HepG2 (cell line): ENCODE measurements around the gene UTP15. TPM values are rescaled to one million over a fixed set of nuclear protein-coding genes. Genes with fewer than 3 reads are reported as not detected.
A peak's percentile ranks its signal among the peaks of the same experiment; 100 is the strongest.

Experiments
- CEBPG ChIP-seq: IDR thresholded peaks from 2 replicates; pipeline ENCODE4 v1.6.1; 2016
- DPF2 ChIP-seq: sonication (generic); formaldehyde crosslinking; IDR thresholded peaks from 2 replicates; pipeline ENCODE4 v1.4.0; 2020; ENCODE audit warnings: mild to moderate bottlenecking, low read depth, missing genetic modification reagents, borderline replicate concordance
- GATAD1 ChIP-seq: IDR thresholded peaks from 2 replicates; pipeline ENCODE4 v1.6.1; 2016; ENCODE audit warnings: missing genetic modification reagents, missing compliant biosample characterization
- HNRNPH1 ChIP-seq: fragments of 200-400 bp; formaldehyde crosslinking; optimal IDR thresholded peaks from 2 replicates; pipeline ENCODE3; 2017; ENCODE audit warnings: mild to moderate bottlenecking, low read depth, low read length
- ISL2 ChIP-seq: sonication (generic); formaldehyde crosslinking; IDR thresholded peaks from 2 replicates; pipeline ENCODE4 v1.5.0; 2020; ENCODE audit warnings: missing genetic modification reagents
- KAT7 ChIP-seq: IDR thresholded peaks from 2 replicates; pipeline ENCODE4 v1.6.1; 2018; ENCODE audit warnings: borderline replicate concordance, missing compliant biosample characterization
- NAIF1 ChIP-seq: sonication (generic); formaldehyde crosslinking; IDR thresholded peaks from 2 replicates; pipeline ENCODE4 v1.5.0; 2020; ENCODE audit warnings: mild to moderate bottlenecking, missing genetic modification reagents, borderline replicate concordance
- SETDB1 ChIP-seq: sonication (generic); formaldehyde crosslinking; IDR thresholded peaks from 2 replicates; pipeline ENCODE4 v1.5.1; 2020; ENCODE audit warnings: missing genetic modification reagents, mild to moderate bottlenecking, borderline replicate concordance
- ZNF12 ChIP-seq: sonication (generic); formaldehyde crosslinking; IDR thresholded peaks from 2 replicates; pipeline ENCODE4 v1.5.0; 2020; ENCODE audit warnings: missing genetic modification reagents
- ZNF264 ChIP-seq: sonication (generic); formaldehyde crosslinking; IDR thresholded peaks from 2 replicates; pipeline ENCODE4 v1.4.0; 2020; ENCODE audit warnings: missing genetic modification reagents
- ZNF451 ChIP-seq: sonication (generic); formaldehyde crosslinking; IDR thresholded peaks from 2 replicates; pipeline ENCODE4 v1.5.0; 2020; ENCODE audit warnings: mild to moderate bottlenecking, missing genetic modification reagents
- ZNF678 ChIP-seq: sonication (generic); formaldehyde crosslinking; IDR thresholded peaks from 2 replicates; pipeline ENCODE4 v1.4.0; 2020; ENCODE audit warnings: mild to moderate bottlenecking, missing genetic modification reagents
- ZNF841 ChIP-seq: sonication (generic); formaldehyde crosslinking; IDR thresholded peaks from 2 replicates; pipeline ENCODE4 v1.8.1; 2023; ENCODE audit warnings: missing genetic modification reagents, borderline replicate concordance
- polyA plus RNA-seq, 8 experiments: library from polyadenylated mRNA; depleted of rRNA in 3 of 8; stranded (reverse) in 7 of 8; unstranded in 1 of 8; fragments of >200 nt; fragmentation: Illumina TruSeq in 4 of 8; extraction: Trizol in 4 of 8; gene quantifications; 2 replicates each; pipeline versions ENCODE4 v1.2.1 to v1.2.3, GENCODE V29; 2011 to 2016; ENCODE audit warnings: low read depth in 4 of 8, missing spikeins in 1 of 8, mixed read lengths in 1 of 8; ENCODE audit not compliant: insufficient read depth in 1 of 8
- total RNA-seq, 5 experiments: library from RNA; depleted of rRNA; stranded (reverse); fragments of >200 nt; fragmentation: Illumina TruSeq; extraction: Trizol; gene quantifications; 2 replicates each; pipeline ENCODE4 v1.2.3, GENCODE V29; 2016; ENCODE audit warnings: low read depth in 1 of 5
- TF ChIP-seq, protein P1 (sequence below): sonication (generic); formaldehyde crosslinking; IDR thresholded peaks from 2 replicates; pipeline ENCODE4 v1.9.0; 2022; ENCODE audit warnings: low read depth, missing genetic modification reagents
- TF ChIP-seq, protein P2 (sequence below): sonication (generic); formaldehyde crosslinking; IDR thresholded peaks from 2 replicates; pipeline ENCODE4 v1.5.0; 2020; ENCODE audit warnings: missing genetic modification reagents, mild to moderate bottlenecking, borderline replicate concordance
- TF ChIP-seq, protein P3 (sequence below): IDR thresholded peaks from 2 replicates; pipeline ENCODE4 v1.6.1; 2016
- TF ChIP-seq, protein P4 (sequence below): sonication (generic); formaldehyde crosslinking; IDR thresholded peaks from 2 replicates; pipeline ENCODE4 v1.4.0; 2020; ENCODE audit warnings: missing genetic modification reagents, borderline replicate concordance
- TF ChIP-seq, protein P5 (sequence below): sonication (generic); formaldehyde crosslinking; IDR thresholded peaks from 2 replicates; pipeline ENCODE4 v1.5.0; 2020; ENCODE audit warnings: mild to moderate bottlenecking, missing genetic modification reagents, moderate library complexity

Gene UTP15
- total and polyA plus RNA-seq, 2 of the 13 experiments (the other 11 are each of a cell fraction or from before 2014, with no cell fraction given): 7.3 to 35.8 TPM

DNA sequence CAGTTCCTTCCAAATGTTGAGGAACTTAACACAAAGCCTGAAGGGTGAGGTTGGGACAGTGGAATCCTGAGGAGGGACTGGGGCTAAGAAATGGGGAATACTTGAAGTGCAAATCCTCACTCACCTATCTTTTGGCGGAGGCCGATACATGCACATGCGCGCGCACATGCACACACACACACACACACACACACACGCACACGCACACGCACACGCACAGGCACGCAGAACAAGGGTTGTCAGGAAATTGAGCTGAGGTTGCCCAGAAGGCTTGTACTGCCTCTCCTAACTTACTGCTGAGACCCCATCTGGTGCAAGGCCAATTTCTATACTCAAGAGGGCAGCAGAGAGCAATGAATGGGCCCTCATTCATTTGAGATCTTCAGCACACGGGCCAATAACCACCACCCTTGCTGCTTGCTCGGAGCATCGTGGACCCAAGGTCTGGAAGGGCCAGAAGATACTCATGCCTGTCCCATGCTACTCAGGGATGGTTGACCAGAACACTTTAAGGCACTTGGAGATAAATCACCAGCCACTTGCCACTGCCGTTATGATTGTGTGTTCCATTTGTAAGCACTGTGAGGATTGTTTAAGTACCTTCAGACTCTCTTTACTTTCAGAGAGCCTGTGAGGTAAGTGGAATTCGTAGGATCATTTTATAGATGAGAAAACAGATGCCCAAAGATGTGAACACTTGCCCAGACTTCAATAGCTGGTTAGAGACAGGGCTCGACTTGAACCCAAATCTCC is 45.8 kb upstream of the UTP15 start (continued):
- TF ChIP-seq ZNF841 (no peak), ZNF678 (no peak), ZNF264 (no peak), HNRNPH1 (no peak), GATAD1 (CRISPR knock-in tag) (peak; percentile 10; the same call in 1 of the 2 replicates), SETDB1 (CRISPR knock-in tag) (no peak), ZNF12 (CRISPR knock-in tag) (no peak), ZNF451 (CRISPR knock-in tag) (no peak), KAT7 (CRISPR knock-in tag) (no peak), ISL2 (CRISPR knock-in tag) (no peak), NAIF1 (CRISPR knock-in tag) (no peak), CEBPG (CRISPR knock-in tag) (no peak), DPF2 (no peak)
- TF ChIP-seq, protein P1, sequence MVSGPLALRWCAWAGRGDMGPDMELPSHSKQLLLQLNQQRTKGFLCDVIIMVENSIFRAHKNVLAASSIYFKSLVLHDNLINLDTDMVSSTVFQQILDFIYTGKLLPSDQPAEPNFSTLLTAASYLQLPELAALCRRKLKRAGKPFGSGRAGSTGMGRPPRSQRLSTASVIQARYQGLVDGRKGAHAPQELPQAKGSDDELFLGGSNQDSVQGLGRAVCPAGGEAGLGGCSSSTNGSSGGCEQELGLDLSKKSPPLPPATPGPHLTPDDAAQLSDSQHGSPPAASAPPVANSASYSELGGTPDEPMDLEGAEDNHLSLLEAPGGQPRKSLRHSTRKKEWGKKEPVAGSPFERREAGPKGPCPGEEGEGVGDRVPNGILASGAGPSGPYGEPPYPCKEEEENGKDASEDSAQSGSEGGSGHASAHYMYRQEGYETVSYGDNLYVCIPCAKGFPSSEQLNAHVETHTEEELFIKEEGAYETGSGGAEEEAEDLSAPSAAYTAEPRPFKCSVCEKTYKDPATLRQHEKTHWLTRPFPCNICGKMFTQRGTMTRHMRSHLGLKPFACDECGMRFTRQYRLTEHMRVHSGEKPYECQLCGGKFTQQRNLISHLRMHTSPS: no peak
- TF ChIP-seq, protein P2, sequence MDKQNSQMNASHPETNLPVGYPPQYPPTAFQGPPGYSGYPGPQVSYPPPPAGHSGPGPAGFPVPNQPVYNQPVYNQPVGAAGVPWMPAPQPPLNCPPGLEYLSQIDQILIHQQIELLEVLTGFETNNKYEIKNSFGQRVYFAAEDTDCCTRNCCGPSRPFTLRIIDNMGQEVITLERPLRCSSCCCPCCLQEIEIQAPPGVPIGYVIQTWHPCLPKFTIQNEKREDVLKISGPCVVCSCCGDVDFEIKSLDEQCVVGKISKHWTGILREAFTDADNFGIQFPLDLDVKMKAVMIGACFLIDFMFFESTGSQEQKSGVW (CRISPR knock-in tag): no peak
- TF ChIP-seq, protein P3, sequence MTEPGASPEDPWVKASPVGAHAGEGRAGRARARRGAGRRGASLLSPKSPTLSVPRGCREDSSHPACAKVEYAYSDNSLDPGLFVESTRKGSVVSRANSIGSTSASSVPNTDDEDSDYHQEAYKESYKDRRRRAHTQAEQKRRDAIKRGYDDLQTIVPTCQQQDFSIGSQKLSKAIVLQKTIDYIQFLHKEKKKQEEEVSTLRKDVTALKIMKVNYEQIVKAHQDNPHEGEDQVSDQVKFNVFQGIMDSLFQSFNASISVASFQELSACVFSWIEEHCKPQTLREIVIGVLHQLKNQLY (CRISPR knock-in tag): no peak
- TF ChIP-seq, protein P4, sequence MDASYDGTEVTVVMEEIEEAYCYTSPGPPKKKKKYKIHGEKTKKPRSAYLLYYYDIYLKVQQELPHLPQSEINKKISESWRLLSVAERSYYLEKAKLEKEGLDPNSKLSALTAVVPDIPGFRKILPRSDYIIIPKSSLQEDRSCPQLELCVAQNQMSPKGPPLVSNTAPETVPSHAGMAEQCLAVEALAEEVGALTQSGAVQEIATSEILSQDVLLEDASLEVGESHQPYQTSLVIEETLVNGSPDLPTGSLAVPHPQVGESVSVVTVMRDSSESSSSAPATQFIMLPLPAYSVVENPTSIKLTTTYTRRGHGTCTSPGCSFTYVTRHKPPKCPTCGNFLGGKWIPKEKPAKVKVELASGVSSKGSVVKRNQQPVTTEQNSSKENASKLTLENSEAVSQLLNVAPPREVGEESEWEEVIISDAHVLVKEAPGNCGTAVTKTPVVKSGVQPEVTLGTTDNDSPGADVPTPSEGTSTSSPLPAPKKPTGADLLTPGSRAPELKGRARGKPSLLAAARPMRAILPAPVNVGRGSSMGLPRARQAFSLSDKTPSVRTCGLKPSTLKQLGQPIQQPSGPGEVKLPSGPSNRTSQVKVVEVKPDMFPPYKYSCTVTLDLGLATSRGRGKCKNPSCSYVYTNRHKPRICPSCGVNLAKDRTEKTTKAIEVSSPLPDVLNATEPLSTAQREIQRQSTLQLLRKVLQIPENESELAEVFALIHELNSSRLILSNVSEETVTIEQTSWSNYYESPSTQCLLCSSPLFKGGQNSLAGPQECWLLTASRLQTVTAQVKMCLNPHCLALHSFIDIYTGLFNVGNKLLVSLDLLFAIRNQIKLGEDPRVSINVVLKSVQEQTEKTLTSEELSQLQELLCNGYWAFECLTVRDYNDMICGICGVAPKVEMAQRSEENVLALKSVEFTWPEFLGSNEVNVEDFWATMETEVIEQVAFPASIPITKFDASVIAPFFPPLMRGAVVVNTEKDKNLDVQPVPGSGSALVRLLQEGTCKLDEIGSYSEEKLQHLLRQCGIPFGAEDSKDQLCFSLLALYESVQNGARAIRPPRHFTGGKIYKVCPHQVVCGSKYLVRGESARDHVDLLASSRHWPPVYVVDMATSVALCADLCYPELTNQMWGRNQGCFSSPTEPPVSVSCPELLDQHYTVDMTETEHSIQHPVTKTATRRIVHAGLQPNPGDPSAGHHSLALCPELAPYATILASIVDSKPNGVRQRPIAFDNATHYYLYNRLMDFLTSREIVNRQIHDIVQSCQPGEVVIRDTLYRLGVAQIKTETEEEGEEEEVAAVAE: peak; percentile 49; the same call in 1 of the 2 replicates
- TF ChIP-seq, protein P5, sequence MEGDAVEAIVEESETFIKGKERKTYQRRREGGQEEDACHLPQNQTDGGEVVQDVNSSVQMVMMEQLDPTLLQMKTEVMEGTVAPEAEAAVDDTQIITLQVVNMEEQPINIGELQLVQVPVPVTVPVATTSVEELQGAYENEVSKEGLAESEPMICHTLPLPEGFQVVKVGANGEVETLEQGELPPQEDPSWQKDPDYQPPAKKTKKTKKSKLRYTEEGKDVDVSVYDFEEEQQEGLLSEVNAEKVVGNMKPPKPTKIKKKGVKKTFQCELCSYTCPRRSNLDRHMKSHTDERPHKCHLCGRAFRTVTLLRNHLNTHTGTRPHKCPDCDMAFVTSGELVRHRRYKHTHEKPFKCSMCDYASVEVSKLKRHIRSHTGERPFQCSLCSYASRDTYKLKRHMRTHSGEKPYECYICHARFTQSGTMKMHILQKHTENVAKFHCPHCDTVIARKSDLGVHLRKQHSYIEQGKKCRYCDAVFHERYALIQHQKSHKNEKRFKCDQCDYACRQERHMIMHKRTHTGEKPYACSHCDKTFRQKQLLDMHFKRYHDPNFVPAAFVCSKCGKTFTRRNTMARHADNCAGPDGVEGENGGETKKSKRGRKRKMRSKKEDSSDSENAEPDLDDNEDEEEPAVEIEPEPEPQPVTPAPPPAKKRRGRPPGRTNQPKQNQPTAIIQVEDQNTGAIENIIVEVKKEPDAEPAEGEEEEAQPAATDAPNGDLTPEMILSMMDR: peak; percentile 95
